GM12865 (cell line): ENCODE data around the gene NEGR1.

Source experiments
- DNase-seq: peaks from one replicate; pipeline ENCODE4 v3.0.0; 2010; ENCODE audit warnings: low read depth
- H3K4me3 ChIP-seq: 2 replicates; pipeline ENCODE4 v1.5.1; 2011; ENCODE audit warnings: mild to moderate bottlenecking, low read depth, low read length, control low read depth
- CTCF ChIP-seq: IDR thresholded peaks from 2 replicates; pipeline ENCODE4 v1.5.1; 2011; ENCODE audit warnings: low read length, control low read depth, low read depth, inconsistent platforms; ENCODE audit not compliant: insufficient read depth; ENCODE audit errors: missing control alignments

NEGR1 gene

GRCh38 chr1:71473331-71473730 is 809.0 kb downstream of the NEGR1 start:
- DNase-seq: no peak
- no peak for TF ChIP-seq CTCF
- H3K4me3 ChIP-seq: no peak overlapping the region

GRCh38 chr1:71465093-71465492 is 817.2 kb downstream of the NEGR1 start:
- no peak for DNase-seq
- no peak for TF ChIP-seq CTCF

GRCh38 chr1:71464016-71464415 is 818.3 kb downstream of the NEGR1 start:
- TF ChIP-seq CTCF: no peak
- no peak overlapping the region for H3K4me3 ChIP-seq
- DNase-seq: no peak

More at GRCh38 chr1:71465093-71465492, 817.2 kb downstream of the NEGR1 start:
- no peak overlapping the region for H3K4me3 ChIP-seq

- no peak for DNase-seq
- TF ChIP-seq CTCF: no peak
- H3K4me3 ChIP-seq: no peak overlapping the region
Measured at GRCh38 chr1:71463144-71463543, 819.2 kb downstream of the NEGR1 start.

- no peak for DNase-seq
- H3K4me3 ChIP-seq: no peak overlapping the region
- no peak for TF ChIP-seq CTCF
Measured at GRCh38 chr1:71462247-71462646, 820.1 kb downstream of the NEGR1 start.

GRCh38 chr1:71461416-71461815 is 820.9 kb downstream of the NEGR1 start:
- H3K4me3 ChIP-seq: no peak overlapping the region
- DNase-seq: no peak
- no peak for TF ChIP-seq CTCF

- no peak overlapping the region for H3K4me3 ChIP-seq
- no peak for DNase-seq
- TF ChIP-seq CTCF: no peak
Measured at GRCh38 chr1:71448444-71448843, 833.9 kb downstream of the NEGR1 start.
